Lower lobe of right lung (tissue), 2 donors: ENCODE measurements around the gene PLXNB3. TPM values are rescaled to one million over a fixed set of nuclear protein-coding genes. Genes with fewer than 3 reads are reported as not detected.

Source experiments
- ATAC-seq, 2 donors: fragments of 200-7000 bp; cut with Tn5 transposase; one replicate each; pipeline ENCODE4 v1.9.1; 2020 to 2022; ENCODE audit warnings: mild to moderate bottlenecking in 2 of 2, moderate library complexity in 2 of 2
- DNase-seq: peaks from one replicate; pipeline ENCODE4 v3.0.0-alpha.2; 2020
- H3K27ac ChIP-seq: fragments of 200-600 bp; one replicate; pipeline ENCODE4 v1.8.0; 2022
- H3K27me3 ChIP-seq: fragments of 200-600 bp; one replicate; pipeline ENCODE4 v1.8.0; 2022; ENCODE audit warnings: low read depth
- H3K36me3 ChIP-seq: fragments of 200-600 bp; one replicate; pipeline ENCODE4 v1.8.0; 2022; ENCODE audit warnings: mild to moderate bottlenecking
- H3K4me1 ChIP-seq: fragments of 200-600 bp; one replicate; pipeline ENCODE4 v1.8.0; 2022
- H3K4me3 ChIP-seq: fragments of 200-600 bp; one replicate; pipeline ENCODE4 v1.8.0; 2022; ENCODE audit warnings: mild to moderate bottlenecking
- H3K9me3 ChIP-seq: fragments of 200-600 bp; one replicate; pipeline ENCODE4 v1.8.0; 2022
- intact Hi-C: fragments of 100-400 bp; cut with DNase I; formaldehyde crosslinking; loops from one replicate; pipeline ENCODE4 v1.11.0; 2022
- total RNA-seq: library from RNA; stranded (reverse); fragmentation: NEBNext Ultra II Directional; extraction: Animal tissue kit (Norgen Biotek cat#: 25700); gene quantifications from one replicate; pipeline ENCODE4 v1.2.1, GENCODE V29; 2021
- TF ChIP-seq, protein P1 (sequence below): fragments of 200-600 bp; IDR thresholded peaks from one replicate; pipeline ENCODE4 v1.8.0; 2022; ENCODE audit warnings: antibody characterized with exemption, mild to moderate bottlenecking
- donor health status: DM: no; HTN: yes; CAD: no; lungs with severe emphysema.

Gene PLXNB3
- total RNA-seq, 1 donor from 2014 or later, result 4.6 TPM

DNA sequence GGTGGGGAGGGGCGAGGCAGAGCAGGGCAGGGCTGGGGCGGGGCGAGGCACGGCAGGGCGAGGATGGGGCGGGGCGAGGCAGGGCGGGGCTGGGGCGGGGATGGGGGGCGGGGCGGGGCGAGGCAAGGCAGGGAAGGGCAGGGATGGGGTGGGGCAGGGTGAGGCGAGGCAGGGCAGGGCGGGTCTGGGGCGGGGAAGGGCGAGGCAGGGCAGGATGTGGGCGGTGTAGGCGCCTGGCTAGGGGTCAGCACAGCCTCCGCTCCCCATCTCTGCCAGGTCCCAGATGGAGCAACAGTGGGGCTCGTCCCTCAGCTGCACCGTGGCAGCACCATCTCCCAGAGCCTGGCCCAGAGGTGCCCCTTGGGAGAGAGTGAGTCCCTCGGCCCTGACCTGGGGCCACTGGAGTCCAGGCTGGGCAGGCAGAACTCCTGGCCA is 12.6 kb downstream of the PLXNB3 start:
- ATAC-seq, result no peak

DNA sequence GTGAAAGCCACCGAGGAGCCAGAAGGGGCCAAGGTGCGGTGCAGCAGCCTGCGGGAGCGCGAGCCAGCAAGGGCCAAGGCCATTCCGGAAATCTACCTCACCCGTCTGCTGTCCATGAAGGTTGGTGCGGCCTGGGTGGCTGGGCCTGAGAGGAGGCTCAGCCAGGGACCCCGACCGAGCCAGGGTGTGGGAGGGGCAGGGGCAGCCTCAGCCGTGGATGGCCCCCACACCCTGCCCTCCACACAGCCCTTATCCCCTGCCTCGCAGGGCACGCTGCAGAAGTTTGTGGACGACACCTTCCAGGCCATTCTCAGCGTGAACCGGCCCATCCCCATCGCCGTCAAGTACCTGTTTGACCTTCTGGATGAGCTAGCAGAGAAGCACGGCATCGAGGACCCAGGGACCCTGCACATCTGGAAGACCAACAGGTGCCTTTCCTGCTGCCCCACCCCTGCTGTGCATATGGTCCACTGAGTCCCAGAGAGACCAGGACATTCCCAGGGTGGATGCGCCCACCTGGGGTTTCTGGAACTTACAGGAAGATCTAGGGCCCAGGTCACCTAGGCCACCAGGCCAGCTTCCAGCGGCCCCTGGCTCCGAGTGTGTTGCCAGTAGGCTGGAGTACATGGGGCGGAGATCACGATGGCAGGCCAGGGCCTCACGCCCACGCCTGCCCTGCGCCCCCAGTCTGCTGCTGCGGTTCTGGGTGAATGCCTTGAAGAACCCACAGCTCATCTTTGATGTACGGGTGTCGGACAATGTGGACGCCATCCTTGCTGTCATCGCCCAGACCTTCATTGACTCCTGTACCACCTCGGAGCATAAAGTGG is 13.4 kb downstream of the PLXNB3 start:
- Histone ChIP-seq H3K27me3 (no peaks in the 10 kb centered on the region), H3K27ac (no peak overlapping the region), H3K4me3 (no peak overlapping the region), H3K36me3 (no peaks in the 10 kb centered on the region), H3K9me3 (no peaks in the 10 kb centered on the region), H3K4me1 (peaks cover 11% of the 10 kb centered on the region)
- DNase-seq (no peak), ATAC-seq (no peak)
- intact Hi-C loops, result no loop called here
- TF ChIP-seq, protein P1, sequence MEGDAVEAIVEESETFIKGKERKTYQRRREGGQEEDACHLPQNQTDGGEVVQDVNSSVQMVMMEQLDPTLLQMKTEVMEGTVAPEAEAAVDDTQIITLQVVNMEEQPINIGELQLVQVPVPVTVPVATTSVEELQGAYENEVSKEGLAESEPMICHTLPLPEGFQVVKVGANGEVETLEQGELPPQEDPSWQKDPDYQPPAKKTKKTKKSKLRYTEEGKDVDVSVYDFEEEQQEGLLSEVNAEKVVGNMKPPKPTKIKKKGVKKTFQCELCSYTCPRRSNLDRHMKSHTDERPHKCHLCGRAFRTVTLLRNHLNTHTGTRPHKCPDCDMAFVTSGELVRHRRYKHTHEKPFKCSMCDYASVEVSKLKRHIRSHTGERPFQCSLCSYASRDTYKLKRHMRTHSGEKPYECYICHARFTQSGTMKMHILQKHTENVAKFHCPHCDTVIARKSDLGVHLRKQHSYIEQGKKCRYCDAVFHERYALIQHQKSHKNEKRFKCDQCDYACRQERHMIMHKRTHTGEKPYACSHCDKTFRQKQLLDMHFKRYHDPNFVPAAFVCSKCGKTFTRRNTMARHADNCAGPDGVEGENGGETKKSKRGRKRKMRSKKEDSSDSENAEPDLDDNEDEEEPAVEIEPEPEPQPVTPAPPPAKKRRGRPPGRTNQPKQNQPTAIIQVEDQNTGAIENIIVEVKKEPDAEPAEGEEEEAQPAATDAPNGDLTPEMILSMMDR, result no peak

More for the DNA sequence above, 12.6 kb downstream of the PLXNB3 start:
- H3K4me3 ChIP-seq, result no peak overlapping the region
- no peak for DNase-seq
- H3K36me3 ChIP-seq, result no peaks in the 10 kb centered on the region
- intact Hi-C loops, result no loop called here
- no peaks in the 10 kb centered on the region for H3K9me3 ChIP-seq
- no peak overlapping the region for H3K27ac ChIP-seq
- H3K27me3 ChIP-seq, result no peaks in the 10 kb centered on the region
- H3K4me1 ChIP-seq, result peaks cover 11% of the 10 kb centered on the region
- TF ChIP-seq, protein P1, result no peak

DNA sequence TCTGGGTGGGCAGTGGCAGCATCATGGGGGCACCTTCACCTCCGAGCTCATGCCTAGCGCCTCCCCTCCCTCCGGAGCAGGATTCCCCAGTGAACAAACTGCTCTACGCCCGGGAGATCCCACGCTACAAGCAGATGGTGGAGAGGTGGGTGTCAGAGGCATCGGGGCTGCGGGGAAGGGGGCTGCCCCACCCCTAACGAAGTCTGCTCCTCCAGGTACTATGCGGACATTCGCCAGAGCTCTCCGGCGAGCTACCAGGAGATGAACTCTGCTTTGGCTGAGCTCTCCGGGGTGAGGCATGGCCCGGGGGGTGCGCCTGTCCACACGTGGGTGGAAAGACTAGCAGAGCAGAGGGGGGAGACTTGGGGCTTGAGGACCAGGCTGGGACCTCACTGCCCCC is 14.1 kb downstream of the PLXNB3 start:
- ATAC-seq (no peak), DNase-seq (no peak)
- TF ChIP-seq, protein P1, result no peak
- Histone ChIP-seq H3K27ac (no peak overlapping the region), H3K36me3 (no peaks in the 10 kb centered on the region), H3K27me3 (no peaks in the 10 kb centered on the region), H3K9me3 (no peaks in the 10 kb centered on the region), H3K4me3 (no peak overlapping the region), H3K4me1 (peaks cover 11% of the 10 kb centered on the region)
- intact Hi-C loops, result no loop called here

DNA sequence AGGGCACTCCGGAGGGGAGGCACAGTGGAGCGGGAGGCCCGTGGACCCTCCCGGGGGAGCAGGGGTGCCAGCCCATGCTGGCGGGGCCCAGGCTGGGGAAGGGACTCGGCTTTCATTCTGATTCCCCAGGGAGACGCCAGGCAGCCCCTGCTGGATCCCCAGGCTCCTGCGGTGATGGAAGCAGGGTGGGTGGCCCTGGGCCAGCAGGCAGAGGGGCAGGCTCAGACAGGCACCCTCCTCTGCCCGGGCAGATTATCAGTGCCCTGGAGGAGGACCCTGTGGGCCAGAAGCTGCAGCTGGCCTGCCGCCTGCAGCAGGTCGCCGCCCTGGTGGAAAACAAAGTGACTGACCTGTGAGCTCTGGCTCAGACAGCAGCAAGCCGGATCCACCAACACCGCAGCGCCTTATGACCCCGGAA is 14.6 kb downstream of the PLXNB3 start:
- peaks cover 11% of the 10 kb centered on the region for H3K4me1 ChIP-seq
- intact Hi-C loops, result no loop called here
- ATAC-seq (no peak), DNase-seq (no peak)
- no peak overlapping the region for H3K4me3 ChIP-seq
- no peaks in the 10 kb centered on the region for H3K27me3 ChIP-seq
- TF ChIP-seq, protein P1, result no peak
- H3K9me3 ChIP-seq, result no peaks in the 10 kb centered on the region
- H3K27ac ChIP-seq, result no peak overlapping the region
- H3K36me3 ChIP-seq, result no peaks in the 10 kb centered on the region

DNA sequence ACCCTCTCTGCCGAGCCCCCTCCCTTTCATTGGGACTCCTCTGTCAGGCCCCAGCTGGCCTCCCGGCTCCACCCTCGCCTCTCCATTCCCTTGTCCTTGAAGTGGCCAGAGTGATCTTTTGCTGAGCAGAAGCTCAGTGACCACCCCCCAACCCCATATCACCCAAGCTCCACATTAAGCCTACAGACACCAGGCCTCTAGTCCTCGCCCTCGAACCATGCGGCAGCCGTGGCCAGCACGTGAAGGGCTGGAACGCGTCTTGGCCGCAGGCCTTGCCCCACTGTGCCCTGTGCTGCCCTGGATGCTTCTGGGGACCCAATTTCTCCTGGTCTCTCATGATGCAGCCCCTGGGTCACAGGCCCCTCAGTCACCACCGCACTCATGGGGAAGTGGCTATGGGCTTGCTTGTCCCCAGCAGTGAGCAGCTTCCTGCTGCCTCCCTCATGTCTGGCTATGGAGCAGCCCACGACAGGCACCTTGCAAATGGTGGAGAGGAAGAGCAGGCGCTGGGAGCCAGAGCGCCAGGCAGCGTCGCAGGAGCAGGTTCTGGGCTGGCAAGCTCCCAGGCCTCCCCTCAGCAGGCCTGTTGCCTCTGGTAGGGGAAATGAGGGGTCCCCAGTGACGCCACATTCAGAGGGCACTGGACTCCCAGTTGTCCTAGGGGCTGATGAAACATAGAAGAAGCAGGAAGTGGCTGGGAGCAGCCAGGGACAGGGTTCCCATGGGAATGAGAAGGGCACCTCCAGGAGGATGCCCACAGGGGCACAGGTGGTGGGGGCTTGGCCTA is 16.0 kb downstream of the PLXNB3 start:
- no peak for ATAC-seq
- H3K27me3 ChIP-seq, result no peaks in the 10 kb centered on the region
- no peak overlapping the region for H3K27ac ChIP-seq
- TF ChIP-seq, protein P1, result no peak
- peaks cover 11% of the 10 kb centered on the region for H3K4me1 ChIP-seq
- no peaks in the 10 kb centered on the region for H3K9me3 ChIP-seq
- peaks cover 1% of the 10 kb centered on the region for H3K36me3 ChIP-seq
- H3K4me3 ChIP-seq, result no peak overlapping the region
- intact Hi-C loops, result no loop called here
- no peak for DNase-seq
